GM19240 (cell line): ENCODE measurements around the gene XPNPEP1.
"Not testable (repeated sequence)": the region's sequence is repeated elsewhere in the genome, so short reads cannot be mapped to it uniquely, and the experiment has no call there.

ENCODE experiments used
- DNase-seq: peaks from one replicate; pipeline ENCODE4 v3.0.0; 2011; ENCODE audit warnings: low spot score; ENCODE audit not compliant: insufficient read length

XPNPEP1 gene

DNA sequence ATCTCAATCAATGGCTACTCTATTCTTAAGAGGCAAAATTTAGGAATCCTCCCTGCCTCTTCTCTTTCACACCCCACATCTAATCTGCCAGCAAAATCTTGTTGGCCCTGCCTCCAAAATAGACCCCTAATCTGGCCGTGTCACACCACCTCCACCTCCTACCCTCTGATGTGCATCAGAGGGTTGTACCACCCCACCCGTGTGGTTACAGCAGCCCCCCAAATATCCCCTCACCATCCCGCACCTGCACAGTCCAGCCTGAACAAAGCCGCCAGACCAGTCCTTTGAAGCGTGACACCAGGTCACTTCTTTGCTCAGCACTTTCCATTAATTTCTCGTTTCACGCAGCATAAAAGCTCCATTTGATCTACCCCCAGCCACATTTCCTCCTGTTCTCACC lies 776 bp upstream of the XPNPEP1 start:
- no peak for DNase-seq

DNA sequence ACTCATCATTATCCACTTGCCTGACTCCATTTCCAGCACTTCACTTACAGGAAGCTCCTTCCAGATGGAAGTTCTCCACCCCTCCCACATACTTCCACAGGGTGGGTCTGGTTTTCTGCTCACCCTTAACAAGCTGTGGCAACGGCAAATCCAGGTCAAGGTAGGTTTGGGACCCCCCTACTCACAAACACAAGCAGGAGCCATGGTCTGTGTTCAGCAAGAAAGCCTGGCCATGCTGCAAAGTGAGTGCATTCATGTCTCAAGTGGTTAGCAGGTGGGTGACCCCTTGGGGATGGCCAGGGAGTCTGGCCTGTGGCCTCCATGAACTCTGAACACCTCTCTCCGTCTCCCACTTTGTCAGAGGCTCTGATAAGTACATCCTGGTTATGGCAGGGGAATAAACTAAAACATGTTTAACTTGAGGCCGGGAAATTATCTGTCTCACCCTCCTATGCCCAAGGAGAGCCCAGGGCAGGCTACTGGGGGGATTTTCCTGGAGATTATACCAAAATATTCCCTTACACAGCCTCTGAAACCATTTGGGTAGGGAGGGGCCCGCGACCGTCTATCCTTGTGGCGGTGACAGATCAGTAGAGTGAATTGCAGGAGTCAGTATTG lies 844 bp downstream of the XPNPEP1 start:
- no peak for DNase-seq

DNA sequence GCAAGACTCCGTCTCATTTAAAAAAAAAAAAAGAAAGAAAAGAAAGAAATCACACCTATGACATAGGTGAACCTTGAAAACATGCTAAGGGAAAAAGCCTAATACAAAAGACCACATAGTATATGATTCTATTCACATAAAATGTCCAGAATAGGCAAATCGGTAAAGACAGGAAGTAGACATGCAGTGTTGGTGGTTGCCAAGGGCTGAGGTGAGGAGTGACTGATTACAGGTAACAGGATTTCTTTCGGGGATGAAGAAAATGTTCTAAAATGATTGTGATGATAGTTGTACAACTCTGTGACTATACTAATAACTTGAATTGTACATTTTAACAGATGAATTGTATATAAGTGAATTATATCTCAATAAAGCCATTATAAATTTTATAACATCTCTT lies 3.3 kb downstream of the XPNPEP1 start:
- no peak for DNase-seq

GRCh38 chr10:109919220-109919619 lies 4.1 kb downstream of the XPNPEP1 start:
- DNase-seq: no peak

DNA sequence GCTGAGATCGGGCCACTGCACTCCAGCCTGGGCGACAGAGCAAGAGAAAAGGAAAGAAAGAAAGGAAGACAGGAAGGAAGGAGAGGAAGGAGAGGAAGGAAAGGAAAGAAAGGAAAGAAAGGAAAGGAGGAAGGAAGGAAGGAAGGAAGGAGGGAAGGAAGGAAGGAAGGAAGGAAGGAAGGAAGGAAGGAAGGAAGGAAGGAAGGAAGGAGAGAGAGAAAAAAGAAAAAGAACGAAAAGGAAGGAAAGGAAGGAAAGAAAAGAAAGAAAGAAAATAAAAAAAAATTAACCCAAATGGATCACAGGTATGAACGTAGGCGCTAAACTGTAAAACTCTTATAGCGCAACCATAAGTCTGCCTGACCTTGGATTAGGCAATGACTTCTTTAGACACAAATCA lies 4.6 kb downstream of the XPNPEP1 start:
- not testable (repeated sequence) for DNase-seq

DNA sequence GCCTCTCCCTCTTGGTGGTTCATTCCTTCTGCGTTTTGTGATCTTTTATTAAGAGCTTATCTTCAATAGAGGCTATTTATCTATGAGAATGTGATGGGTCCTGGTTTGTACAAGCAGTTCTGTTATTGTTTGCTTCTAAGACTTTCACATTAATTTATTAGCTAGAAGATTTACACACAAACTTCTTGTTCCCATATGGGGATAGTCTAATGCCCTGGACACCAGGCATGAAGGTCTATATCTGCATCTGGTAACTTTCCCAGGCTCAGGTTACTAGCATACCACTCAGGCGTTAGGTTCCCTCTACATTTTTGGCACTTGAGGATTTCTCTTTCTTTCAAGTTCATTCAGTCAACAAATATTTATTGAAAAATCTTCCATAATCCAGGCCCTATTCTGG lies 7.7 kb downstream of the XPNPEP1 start:
- DNase-seq: no peak

- DNase-seq: no peak
Measured at GRCh38 chr10:109914966-109915365, 8.3 kb downstream of the XPNPEP1 start.

- no peak for DNase-seq
Measured at GRCh38 chr10:109913306-109913892, 9.9 kb downstream of the XPNPEP1 start.

- no peak for DNase-seq
Measured at GRCh38 chr10:109912335-109913281, 10.7 kb downstream of the XPNPEP1 start.

GRCh38 chr10:109911903-109912302 lies 11.4 kb downstream of the XPNPEP1 start:
- DNase-seq: no peak

DNA sequence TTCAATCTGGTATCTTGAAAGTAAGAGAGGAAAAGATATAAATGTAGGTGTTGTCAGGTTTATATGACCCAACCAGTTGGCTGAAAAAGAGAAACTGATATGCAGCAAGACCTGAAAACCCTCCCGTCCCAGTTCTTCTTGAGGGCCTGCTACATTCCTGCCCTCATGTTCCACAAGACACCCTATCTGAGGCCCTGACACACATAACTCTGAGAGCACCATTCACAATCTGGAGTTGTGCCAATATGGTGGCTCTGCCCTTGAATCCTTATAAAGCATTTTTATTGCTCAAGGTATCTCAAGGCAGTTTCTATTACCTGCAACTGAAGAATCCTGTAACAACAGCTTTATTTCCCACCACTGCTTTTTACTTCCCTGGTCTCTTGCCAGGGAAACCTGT lies 17.0 kb downstream of the XPNPEP1 start:
- no peak for DNase-seq

DNA sequence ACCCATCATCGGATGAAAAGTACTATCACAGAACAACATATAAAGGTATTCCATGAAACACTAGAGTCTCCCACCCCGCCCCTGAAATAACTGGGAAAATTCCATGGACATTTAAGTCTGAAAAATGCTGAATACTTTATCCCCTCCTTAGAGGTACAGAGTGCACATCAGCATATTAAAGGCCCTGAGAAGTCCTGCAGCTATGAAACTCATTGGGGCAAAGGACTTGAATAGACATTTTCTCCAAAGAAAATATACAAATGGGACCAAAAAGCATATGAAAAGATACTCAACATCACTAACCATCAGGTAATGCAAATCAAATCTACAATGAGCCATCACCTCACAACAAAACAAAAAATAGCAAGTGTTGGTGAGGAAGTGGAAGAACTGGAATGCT lies 18.9 kb downstream of the XPNPEP1 start:
- DNase-seq: no peak

- no peak for DNase-seq
Measured at GRCh38 chr10:109902992-109903947, 20.0 kb downstream of the XPNPEP1 start.

DNA sequence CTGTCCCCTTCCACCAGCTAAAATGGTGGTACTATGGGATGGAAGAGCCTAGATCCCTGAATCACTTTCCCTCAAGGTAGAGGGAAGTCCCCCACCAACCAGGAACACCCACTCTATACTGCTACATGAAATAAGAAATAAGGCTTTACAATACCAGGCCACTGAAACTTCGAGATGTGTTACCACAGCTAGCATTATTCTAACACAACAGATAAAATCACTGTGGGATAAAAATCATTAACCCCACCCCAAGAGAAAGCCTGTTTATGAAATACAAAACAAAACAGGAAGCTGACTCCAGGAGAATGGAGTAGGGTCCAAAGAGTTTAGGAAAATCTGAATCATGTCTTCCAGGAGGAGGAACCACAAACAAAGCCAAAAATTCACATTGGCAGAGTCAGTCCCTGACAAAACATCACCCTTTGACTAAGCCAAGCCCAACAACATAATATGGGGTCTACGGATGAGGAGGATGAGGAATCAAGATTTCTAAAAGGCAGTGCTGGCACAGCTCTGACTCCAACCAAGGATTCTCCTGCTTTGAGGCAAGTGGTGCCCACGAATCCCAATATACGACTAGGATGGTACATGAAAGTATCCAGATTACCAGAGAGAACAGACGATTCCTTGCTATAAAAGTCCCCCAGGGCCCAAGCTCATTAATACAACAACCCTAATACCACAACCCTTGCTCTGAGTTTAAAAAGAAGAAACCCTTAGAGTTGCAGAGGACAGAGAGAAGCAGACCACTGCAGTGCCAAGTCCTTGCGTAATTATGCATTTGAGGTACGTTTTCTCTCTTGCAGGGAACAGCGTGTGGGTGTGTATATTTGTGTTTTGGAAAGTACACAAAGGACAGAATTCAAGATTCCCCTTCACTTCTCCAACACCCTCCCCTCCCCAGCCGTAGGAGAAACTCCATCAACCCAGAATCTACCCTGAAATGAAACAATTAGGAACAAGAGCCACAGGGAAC lies 23.7 kb downstream of the XPNPEP1 start:
- no peak for DNase-seq

GRCh38 chr10:109898666-109899355 lies 24.5 kb downstream of the XPNPEP1 start:
- DNase-seq: no peak

- no peak for DNase-seq
Measured at GRCh38 chr10:109898007-109898406, 25.3 kb downstream of the XPNPEP1 start.

- DNase-seq: no peak
Measured at GRCh38 chr10:109895848-109896247, 27.5 kb downstream of the XPNPEP1 start.

GRCh38 chr10:109895095-109895818 lies 28.1 kb downstream of the XPNPEP1 start:
- DNase-seq: no peak

GRCh38 chr10:109894516-109894915 lies 28.8 kb downstream of the XPNPEP1 start:
- no peak for DNase-seq
